GM12891 (cell line): Measurements from ENCODE around the gene IL10RA.

Experiments used
- DNase-seq: peaks from one replicate; pipeline ENCODE4 v3.0.0; 2011; ENCODE audit warnings: low spot score; ENCODE audit not compliant: insufficient read length
- FAIRE-seq: peaks from 2 replicates; lab custom pipeline; 2011; peaks lifted over from hg19 to GRCh38; lab: Jason Lieb, UNC
- PAX5 ChIP-seq: IDR thresholded peaks from 2 replicates; pipeline ENCODE4 v1.6.1; 2011; ENCODE audit warnings: low read length, moderate library complexity, mild to moderate bottlenecking; ENCODE audit not compliant: insufficient read depth, severe bottlenecking
- POLR2A ChIP-seq: IDR thresholded peaks from 2 replicates; pipeline ENCODE4 v1.6.1; 2011; ENCODE audit warnings: low read depth, low read length, control low read depth
- POLR2AphosphoS5 ChIP-seq: IDR thresholded peaks from 2 replicates; pipeline ENCODE4 v1.6.1; 2011; ENCODE audit warnings: low read depth, low read length, control low read depth
- POU2F2 ChIP-seq: IDR thresholded peaks from 2 replicates; pipeline ENCODE4 v1.6.1; 2011; ENCODE audit warnings: low read depth, mild to moderate bottlenecking, control low read depth, low read length, moderate library complexity
- SPI1 ChIP-seq: IDR thresholded peaks from 2 replicates; pipeline ENCODE4 v1.6.1; 2011; ENCODE audit warnings: low read depth, low read length, control low read depth
- TAF1 ChIP-seq: IDR thresholded peaks from 2 replicates; pipeline ENCODE4 v1.6.1; 2011; ENCODE audit warnings: low read depth, low read length, control low read depth

The IL10RA gene

GRCh38 chr11:117989351-117990102 lies 3.3 kb downstream of the IL10RA start:
- TF ChIP-seq SPI1 (no peak), POLR2A (no peak), TAF1 (no peak), POU2F2 (no peak), POLR2AphosphoS5 (no peak), PAX5 (no peak)
- no peak for FAIRE-seq
- no peak for DNase-seq

GRCh38 chr11:117992136-117992535 lies 5.9 kb downstream of the IL10RA start:
- TF ChIP-seq PAX5 = no peak
- TF ChIP-seq SPI1 = no peak
- TF ChIP-seq POLR2A = no peak
- no peak for TF ChIP-seq POU2F2
- no peak for TF ChIP-seq POLR2AphosphoS5
- no peak for TF ChIP-seq TAF1
- FAIRE-seq (no peak), DNase-seq (no peak)

GRCh38 chr11:117992620-117993019 lies 6.4 kb downstream of the IL10RA start:
- DNase-seq (no peak), FAIRE-seq (no peak)
- TF ChIP-seq PAX5 (no peak), POLR2AphosphoS5 (no peak), TAF1 (no peak), SPI1 (no peak), POU2F2 (no peak)

- no peak for FAIRE-seq
These were observed 8.0 kb downstream of the IL10RA start for GRCh38 chr11:117993988-117994745.

GRCh38 chr11:117995472-117995871 lies 9.3 kb downstream of the IL10RA start:
- TF ChIP-seq PAX5 (no peak), POU2F2 (no peak), POLR2AphosphoS5 (no peak), SPI1 (no peak), POLR2A (no peak), TAF1 (no peak)
- DNase-seq (no peak), FAIRE-seq (no peak)

More at GRCh38 chr11:117993988-117994745, 8.0 kb downstream of the IL10RA start:
- TF ChIP-seq POU2F2 (no peak), TAF1 (no peak), PAX5 (no peak), POLR2A (no peak), POLR2AphosphoS5 (no peak), SPI1 (no peak)
- no peak for DNase-seq

GRCh38 chr11:117996058-117996457 lies 9.9 kb downstream of the IL10RA start:
- TF ChIP-seq POLR2A (no peak), TAF1 (no peak), SPI1 (no peak), POU2F2 (no peak)
- FAIRE-seq (no peak), DNase-seq (no peak)

- no peak for FAIRE-seq
- DNase-seq = no peak
- TF ChIP-seq PAX5 (no peak), SPI1 (no peak), POU2F2 (no peak), POLR2AphosphoS5 (no peak), TAF1 (no peak), POLR2A (no peak)
These were observed 11.2 kb downstream of the IL10RA start for GRCh38 chr11:117997406-117997805.

GRCh38 chr11:117997823-117998579 lies 11.8 kb downstream of the IL10RA start:
- DNase-seq (no peak), FAIRE-seq (peak; percentile 87)
- TF ChIP-seq POLR2A = no peak; the same call in 1 of the 2 replicates
- peak; percentile 39; the same call in 1 of the 2 replicates for TF ChIP-seq POU2F2

- DNase-seq (no peak), FAIRE-seq (no peak)
- TF ChIP-seq PAX5 = no peak
- no peak for TF ChIP-seq POU2F2
- no peak for TF ChIP-seq POLR2A
- no peak for TF ChIP-seq SPI1
- no peak for TF ChIP-seq TAF1
- no peak for TF ChIP-seq POLR2AphosphoS5
These were observed 12.6 kb downstream of the IL10RA start for GRCh38 chr11:117998664-117999353.
